GM04504 (cell line): ENCODE data around the gene DHRS1.
A peak's percentile ranks its signal among the peaks of the same experiment; 100 is the strongest.

Source experiments
- DNase-seq: peaks from one replicate; pipeline ENCODE4 v3.0.0-alpha.2; 2012; ENCODE audit warnings: low read depth

Gene DHRS1

DNA sequence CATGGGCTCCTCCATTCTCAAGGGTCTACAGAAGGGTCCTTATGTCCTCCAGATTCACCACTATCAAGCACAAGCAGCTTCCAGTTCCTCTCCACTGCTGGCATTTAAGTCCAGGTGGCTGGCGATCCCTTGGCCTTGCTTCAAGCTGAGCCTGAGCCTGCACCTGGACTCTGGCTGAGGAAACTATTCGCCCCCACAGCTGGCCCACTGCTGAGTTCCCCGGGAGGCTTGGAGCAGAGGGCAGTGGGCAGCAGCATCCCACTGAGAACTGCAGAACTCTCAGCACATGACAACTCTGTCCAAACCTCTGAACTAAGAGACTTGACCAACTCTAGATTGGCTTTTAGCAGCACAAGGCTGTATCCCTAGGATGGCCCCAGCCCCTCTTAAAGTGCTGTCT, 16.8 kb downstream of the DHRS1 start:
- no peak for DNase-seq

DNA sequence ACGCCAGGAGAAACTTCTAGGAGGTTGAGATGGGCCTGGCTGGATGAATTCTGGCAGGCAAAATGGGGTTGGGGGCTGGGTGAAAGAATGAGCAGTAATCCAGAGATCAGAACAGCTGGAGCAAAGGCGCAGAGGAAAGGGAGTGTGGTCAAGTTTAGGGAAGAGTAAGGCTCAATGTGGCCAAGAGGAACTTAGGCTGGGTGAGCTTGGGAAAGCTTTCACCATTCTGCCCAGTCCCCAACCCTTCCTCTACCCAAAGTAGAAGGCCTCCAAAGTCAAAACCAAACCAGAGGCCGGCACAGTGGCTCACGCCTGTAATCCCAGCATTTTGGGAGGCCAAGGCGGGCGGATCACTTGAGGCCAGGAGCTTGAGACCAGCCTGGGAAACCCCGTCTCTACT, 17.9 kb downstream of the DHRS1 start:
- no peak for DNase-seq

DNA sequence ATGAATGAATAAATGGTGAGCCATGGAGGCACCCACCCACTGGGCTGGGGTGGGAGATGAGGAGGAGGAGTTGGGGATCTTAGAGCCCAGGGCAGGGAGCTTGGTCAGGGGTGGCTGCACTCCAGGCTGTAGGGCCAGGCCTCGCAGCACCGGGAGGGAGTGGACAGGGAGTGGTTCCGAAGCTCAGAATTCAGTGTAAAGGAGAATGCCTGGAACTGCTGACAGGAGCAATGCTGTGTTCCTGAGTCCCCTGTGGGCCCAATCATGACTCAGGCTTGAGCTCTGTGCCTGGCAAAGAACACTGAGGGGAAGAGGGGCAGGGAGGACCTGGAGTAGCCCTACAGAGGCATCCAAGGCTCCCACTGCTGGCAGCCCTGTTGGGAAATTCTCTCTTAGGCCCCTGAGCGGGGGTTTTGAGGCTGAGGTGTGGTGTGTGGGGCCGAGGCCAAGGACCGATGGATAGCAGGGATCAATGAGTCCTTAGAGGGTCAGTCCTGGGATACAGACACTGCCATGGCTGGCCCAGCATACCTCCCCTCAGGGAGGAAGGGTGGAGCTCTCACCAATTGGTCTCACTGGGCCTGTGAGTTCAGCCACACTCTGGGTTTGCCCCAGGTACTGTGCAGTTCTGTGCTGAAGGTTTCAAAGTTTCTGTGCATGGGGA, 18.7 kb downstream of the DHRS1 start:
- no peak for DNase-seq

DNA sequence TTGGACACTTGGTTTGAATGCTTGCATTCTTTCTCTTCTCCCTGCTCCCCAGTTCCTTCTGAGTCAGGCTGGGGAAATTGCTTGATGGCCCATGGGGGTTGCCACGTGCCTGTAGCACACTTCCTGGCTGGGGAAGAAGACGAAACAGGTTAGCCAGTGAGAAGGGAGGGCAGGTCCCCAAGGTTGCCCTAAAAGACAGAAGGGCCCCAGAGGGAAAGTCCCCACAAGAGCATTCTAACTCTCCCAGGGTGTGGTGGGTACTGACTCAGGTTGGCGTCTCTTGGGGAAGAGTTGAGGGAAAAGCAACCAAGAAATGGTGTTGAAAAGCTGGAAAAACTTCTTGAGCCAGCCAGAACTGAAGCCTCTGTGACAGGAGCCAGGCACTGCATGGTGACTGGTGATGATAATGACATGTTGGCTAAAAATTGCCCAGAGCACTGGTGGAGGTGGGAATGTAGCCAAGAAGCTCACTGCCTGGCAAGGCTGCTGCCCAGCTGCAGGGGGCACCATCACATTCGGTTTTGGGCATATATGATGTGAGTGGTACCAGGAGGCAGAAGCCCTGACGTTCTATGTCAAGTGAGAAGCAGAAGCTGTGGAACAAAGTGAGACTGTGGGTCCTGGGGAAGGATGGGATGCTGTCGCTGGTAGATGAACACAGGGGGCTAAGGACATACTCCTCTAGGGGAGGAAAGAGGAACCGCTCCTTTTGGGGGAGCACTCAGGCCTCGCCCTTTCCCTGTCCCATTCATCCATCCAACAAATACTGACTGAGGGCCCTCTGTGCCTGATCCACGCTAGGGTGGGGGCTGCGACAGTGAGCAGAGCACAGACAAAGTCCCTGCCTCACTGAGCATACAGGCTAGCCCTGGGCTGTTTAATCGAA, 20.0 kb downstream of the DHRS1 start:
- DNase-seq: no peak

DNA sequence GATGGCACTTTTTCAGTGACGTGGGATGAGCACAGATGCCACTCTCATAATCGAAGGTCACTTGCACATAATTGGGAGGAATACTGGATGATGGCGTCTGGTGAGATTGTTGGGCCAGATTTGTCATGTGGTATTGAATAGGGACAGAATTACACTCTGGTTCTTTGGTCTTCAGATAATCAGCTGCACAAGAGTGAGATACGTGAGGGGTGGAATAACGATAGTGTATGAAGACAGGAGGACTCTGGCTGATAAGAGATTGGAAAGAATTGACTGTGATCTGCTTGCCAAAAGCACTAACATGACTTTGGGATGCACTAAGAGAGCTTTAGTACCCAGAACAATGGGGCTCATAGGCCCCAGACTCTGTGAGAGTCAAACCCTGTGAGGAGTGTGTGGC, 21.2 kb downstream of the DHRS1 start:
- DNase-seq: no peak

DNA sequence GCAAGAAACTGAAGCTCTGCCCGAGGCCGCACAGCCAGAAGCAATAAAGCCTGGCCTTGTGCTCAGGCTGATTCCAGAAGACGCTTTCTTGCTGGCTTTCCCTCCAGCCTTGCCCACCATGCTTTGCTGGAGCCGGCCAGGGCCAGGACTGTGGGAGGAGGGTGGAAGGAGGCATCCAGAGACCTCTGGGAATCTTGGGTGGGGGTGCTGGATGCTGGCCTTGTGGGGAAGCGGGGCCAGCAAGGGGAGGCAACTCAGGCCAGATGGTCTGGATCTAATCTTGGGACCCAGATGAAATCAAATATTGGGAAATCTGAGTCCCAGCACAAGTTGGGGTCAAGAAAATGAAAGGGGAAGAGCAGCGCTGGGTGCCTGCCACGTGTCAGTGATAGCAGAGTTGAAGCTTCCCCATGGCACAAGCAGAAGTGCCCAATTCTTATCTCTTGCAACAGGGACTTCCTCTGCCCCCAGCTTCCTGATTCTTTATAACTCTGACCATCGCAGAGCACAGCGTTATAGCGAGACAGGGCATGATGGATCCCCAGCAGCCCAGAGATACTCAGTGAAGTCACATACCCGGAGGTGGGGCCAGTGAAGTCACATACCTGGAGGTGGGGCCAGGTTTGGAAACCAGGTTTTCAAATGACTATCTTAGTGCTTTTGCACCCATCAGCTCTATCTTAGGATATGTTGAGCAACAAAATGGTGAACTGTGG, 21.8 kb downstream of the DHRS1 start:
- no peak for DNase-seq

DNA sequence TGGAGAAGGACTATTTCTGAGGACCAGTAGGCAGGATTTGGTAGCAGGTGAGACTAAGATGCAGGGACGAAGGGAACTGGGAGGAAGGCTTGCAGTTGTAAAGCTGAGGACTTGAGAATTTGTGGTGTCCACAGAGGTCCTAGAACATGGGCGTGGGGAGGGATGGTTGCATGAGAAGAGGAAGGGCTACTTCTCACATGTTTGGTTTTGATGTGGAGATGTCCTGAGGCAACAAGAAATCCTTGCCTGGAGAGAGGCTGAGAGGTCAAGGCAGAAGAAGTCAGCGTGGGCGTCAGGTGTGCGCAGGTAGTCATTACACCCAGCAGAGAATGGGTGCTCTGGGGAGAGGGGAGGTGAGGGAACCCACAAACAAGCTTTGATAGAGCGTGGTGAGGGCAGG, 22.5 kb downstream of the DHRS1 start:
- DNase-seq: no peak

DNA sequence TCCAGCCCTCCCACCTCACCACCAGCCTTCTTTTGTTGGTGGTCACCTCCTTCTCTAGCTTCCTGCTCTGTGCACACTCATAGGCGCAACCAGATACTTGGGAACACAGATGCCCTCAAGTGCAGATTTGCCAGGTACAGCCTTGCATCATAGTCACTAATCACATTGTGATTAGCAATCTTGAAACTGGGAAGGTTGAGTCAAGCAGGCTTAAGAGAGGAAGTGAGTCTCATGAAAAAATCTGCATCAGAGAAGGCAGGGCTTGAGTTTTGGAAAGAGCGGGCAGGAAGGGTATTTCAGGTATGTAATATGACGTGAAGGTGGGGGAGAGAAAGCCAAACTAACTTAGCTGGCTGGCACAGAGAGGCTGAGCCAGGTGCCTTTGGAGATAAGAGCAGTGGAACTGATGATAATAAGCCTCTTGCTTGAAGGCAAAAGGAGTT, 25.5 kb downstream of the DHRS1 start:
- no peak for DNase-seq

DNA sequence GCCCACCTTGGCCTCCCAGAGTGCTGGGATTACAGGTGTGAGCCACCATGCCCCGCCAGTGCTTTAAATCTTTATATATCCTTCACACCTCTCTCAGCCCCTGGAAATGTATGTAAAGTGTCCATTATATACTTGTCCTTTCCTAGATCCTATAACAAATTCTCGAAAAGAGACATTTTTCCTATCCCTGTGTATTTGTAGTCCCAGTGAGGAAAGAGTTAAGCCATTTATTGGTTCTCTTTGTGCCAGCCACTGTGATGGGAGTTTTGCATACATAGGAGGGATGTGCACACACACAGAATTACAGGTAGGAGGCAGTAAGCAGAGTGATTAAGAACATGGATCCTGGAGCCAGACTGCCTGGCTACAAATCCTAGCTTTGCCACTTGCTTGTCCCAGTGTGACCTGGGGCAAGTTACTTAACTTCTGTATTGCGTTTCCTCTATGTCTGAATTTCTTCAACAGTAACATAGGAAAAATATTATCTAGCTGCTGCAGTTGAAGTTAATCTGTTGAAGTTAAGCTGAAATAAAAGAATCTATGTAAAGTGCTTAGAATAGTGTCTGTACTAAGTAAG, 26.1 kb downstream of the DHRS1 start:
- DNase-seq: no peak

DNA sequence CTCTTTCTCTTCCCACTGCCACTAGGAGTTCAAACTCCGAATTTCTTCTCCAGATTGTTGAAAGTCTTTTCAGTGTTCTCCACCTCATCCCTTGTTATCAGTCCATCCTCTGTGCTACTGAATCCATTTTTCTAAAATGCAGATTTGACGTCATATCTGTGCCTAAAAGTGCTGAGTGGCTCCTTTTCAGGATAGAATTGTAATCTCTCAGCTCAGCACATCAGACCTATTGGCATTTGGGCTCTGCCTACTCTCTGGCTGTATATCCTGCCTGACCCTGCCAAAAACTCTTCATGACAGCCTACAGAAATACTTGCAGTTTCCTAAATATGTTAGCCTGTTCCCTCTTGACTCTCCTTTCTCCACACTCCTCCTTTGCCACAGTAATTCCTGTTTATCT, 27.1 kb downstream of the DHRS1 start:
- no peak for DNase-seq

DNA sequence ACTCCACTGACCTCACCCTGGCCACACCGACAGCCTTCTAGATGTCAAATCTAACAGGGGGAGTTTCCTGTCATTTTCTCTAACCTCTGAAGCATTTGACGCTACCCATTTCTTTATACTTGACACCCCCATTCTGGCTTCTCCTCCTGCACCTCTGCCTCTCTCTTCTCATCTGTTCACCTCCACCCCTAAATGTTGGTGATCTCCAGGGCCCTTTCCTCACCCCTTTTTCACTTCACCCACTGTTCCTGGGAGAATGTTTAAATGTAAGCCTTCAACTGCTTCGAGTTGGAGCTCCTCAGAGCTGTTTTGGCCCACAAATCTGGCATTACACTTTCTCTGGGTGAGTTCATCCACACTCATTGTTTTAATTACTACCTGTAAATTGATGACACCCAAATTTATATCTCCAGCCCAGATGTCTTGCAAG, 27.7 kb downstream of the DHRS1 start:
- DNase-seq: no peak

DNA sequence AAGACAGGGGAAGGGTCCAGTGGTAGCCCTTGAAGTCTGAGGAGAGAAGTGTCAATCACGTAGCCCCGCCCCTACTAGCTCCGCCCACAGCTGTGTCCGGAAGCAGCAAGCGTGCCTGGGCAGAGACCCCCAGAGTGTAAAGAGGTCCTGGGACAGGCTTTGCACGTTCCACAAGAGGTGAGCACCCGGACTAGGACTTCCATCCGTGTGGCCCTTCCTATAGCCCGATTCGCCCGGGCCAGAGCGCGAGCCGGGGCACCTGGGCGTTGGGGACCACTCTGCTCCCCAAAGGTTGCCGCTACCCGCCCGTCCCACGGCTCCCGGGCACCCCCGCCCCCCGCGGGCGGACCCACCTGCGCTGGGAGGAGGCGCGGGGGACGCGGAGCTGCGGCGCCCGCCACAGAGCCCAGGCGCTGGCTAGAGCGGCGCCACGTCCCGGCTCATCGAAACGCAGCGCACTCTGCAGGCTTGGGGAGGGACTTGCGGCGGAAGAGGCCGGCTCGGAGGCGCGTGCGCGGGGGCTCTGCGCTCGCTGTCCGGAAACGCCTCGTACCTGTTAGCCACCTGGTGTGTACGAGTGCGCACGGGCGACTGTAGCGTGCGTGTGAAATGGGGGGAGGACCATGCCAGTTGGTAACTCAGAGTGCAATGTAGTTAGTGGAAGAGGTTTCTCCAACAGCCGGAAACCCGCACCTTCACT, 28.3 kb downstream of the DHRS1 start, which contains the start of gene RABGGTA:
Gene RABGGTA, minus strand, starts transcription at position 464 of the 700 bp plus-strand sequence. CDS start 482 bp downstream, outside the sequence.
- peak; percentile 56 for DNase-seq

DNA sequence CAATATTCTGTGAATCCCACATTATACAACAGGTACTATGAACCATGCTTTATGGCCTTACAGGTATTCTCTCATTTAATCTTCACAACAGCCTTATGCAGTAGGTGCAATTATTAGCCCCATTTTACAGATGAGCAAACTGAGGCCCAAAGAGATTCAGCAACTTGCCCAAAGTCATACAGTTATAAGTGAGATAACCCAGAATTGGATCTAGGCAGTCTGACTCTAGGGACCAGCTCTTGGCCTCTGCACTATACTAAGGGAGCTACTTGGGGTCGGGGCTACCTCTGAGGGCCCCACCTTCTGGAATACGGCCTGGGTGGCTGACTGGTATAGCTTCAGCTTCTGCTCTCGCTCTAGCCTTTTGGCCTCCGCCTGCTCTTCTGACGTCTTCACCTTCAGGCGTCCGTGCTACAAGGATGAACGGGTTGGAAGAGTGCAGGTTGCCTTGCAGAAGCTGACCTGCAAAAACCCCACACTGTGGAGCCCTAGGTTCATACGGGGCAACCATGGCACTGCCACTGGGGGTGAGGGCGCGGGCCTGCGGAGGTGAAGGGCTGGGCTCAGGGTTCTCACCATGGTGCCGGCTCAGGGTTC, 28.9 kb downstream of the DHRS1 start:
- no peak for DNase-seq

DNA sequence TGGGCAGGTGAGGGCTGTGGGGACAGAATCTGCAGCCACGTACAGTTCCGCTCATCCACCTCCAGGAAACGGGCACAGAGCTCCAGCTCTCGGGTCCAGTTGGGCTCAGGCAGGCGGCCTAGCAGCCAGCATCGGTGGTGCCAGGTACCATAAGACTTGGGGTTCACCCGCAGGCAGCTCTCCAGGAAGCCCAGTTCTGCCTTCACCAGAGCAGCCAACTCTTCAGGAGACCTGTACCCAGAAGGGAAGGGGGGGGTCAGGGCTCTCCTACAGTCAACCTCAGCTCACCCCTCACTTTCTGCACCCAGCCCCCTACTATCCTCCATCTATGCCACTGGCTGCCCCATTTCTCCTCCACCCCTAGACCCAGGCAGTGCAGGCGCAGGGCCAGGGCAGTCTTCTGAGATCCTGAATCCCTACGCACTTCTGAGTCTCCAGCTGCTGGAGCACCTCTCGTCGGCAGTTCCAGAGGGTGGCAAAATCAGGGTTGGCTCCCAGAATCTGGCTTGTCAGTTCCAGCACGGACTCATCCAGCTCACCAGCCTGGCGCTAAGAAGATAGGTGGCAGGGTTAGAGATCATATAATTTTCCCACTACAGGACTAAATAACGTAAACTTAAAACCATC, 29.6 kb downstream of the DHRS1 start:
- no peak for DNase-seq

DNA sequence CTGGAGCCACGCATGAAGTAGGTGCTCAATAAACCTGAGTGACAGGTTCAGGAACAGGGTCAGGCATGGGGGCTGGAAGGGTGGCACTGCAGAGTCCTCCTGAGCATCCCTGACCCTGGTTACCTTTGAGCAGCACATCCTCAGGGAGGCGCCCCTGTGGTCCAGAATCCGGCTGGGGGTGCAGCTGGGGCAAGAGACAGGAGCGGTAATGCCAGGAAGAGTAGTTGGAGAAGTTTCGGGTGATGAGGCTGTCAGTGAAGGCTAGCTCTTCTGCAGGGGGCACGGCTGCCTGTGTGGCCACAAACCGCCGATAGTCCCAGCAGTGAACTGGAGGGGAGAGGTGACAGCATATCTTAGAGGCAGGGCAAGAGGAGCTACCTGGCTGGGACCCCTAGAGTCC, 30.2 kb downstream of the DHRS1 start:
- DNase-seq: no peak

DNA sequence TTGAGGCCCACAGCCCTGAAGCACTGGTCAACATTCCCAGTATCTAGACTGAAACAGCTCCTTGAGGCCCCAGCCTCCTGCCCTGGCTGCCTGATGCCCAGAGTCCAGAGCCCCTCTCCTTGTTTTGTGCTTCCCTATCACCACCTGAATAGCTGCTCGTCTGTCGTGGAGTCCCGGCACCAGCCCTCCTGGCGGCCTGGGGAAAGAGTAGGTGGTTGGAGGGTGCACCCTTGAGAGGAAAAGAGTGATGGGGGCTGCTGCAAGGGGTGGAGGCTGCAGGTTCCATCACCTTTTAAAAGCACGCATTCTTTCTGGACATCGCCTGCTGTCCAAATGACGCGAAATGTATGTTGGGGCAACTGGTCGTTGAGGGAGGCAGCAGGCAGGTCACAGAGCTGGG, 31.4 kb downstream of the DHRS1 start:
- DNase-seq: no peak

DNA sequence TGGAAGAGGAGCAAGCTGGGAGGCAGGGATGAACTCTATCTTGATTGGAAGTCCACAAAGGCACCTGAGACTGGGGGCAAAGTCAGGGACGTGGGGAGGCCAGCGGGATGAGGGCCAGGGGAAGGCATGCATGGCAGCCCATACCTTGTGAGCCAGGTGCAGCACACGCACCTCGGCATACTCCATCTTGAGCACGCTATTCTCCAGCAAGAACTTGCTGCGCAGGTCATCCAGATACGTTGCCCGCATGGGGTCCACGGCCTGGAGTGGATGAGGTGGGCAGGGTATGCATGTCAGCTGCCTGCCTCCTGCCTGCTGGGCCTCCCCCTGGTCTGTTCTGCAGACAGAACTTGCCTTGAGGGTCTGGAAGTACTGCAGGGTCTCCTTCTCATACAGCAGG, 32.1 kb downstream of the DHRS1 start:
- no peak for DNase-seq

DNA sequence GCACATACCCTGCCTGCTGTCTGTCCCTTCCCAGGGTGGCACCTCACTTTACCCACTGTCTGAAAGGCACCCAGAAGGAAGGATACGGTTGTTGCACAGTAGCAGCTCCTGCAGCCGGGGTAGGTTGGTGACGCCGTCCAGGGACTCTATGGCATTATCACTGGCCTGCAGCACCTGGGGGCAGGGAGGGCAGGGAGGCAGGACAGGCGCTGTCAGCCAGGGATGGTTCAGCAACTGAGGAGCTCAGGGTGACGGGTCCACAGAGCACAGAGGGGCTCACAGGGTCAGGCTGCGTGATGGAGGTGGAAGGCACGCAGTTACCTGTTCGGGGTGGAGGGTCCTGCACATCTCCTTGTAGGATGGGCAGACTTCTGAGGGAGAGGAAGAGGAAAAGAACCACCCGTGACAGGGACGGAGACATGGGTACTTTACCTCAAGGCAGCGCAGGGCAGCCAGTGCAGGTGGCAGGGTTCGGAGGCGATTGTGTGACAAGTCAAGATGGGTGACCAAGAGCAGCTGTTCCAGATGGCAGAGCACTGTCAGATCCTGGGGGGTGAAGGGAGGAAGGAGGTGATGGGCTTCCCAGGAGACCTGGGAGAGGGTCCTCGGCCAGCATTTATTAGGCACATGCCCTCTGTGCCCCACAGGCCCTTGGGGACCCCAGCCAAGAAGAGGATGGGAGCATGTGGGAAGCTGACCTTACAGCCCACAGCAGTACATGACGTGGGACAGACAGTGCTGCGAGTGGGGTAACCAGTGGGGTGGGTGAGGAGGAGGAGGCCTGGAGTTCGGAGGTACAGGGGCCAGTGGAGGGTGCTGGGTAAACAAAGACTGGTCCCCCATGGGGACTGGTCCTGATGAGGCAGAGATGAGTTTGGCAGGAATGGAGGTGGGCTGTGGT, 33.0 kb downstream of the DHRS1 start:
- DNase-seq: no peak

DNA sequence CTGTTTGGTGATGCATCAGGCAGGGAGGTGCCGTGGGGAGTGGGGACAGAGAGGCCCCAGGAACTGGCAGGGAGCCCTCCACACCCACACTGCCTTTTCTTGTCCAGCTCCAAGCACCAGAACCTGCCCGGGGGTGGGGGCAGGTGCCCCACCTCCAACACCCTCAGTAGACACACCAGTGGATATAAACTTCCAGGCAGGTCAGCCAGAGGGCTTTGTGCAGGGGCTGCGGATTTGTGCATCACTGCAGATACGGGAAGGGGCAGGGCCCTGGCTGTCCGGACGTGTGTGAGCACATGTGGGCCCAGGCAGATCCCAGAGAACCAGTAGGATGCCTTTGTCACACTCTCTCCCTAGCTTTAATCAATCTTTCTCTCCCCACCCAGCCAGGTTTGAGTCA, 35.3 kb downstream of the DHRS1 start:
- no peak for DNase-seq

DNA sequence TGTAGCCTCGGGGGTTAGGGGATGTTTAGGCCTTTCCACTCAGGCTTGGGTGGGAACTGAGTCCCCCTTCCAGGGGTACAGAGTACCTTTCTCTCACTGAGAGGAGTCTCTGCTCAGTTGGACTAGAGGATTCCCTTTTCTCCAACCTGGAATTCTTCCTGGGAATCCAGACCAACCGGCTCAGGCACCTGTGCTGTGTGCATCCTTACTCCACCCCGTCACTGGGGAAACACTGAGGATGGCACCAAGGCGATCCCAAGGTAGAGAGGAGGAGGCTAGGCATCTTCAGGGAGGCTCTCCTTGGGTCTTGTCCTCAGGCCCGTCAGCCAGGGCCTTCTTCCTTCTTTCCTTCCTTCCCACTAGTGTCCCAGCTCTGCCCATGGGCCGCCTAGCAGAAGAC, 35.7 kb downstream of the DHRS1 start:
- no peak for DNase-seq
